Neuronal stem cell (in vitro differentiated cells): ENCODE measurements around the gene ITM2A.

ENCODE experiments used
- DNase-seq: peaks from one replicate; pipeline ENCODE4 v3.0.0-alpha.2; 2013; ENCODE audit warnings: low spot score
- H2AFZ ChIP-seq: one replicate; pipeline ENCODE4 v1.6.1; 2013; ENCODE audit warnings: mild to moderate bottlenecking, low read length, inconsistent platforms
- H2AK5ac ChIP-seq: 2 replicates; pipeline ENCODE4 v1.6.1; 2013; ENCODE audit warnings: low read depth, mild to moderate bottlenecking, inconsistent platforms, low read length, moderate library complexity, mixed read lengths
- H2BK120ac ChIP-seq: 2 replicates; pipeline ENCODE4 v1.6.1; 2013; ENCODE audit warnings: low read depth, mild to moderate bottlenecking, inconsistent platforms, low read length, moderate library complexity, mixed read lengths
- H2BK12ac ChIP-seq: one replicate; pipeline ENCODE4 v1.6.1; 2013; ENCODE audit warnings: low read length, inconsistent platforms
- H2BK15ac ChIP-seq: 2 replicates; pipeline ENCODE4 v1.6.1; 2013; ENCODE audit warnings: mild to moderate bottlenecking, low read length, inconsistent platforms, mixed read lengths
- H2BK5ac ChIP-seq: one replicate; pipeline ENCODE4 v1.6.1; 2013; ENCODE audit warnings: inconsistent platforms, mild to moderate bottlenecking, low read length, moderate library complexity
- H3K14ac ChIP-seq: one replicate; pipeline ENCODE4 v1.6.1; 2013; ENCODE audit warnings: low read length, inconsistent platforms
- H3K18ac ChIP-seq: 2 replicates; pipeline ENCODE4 v1.6.1; 2013; ENCODE audit warnings: low read length, inconsistent platforms
- H3K23ac ChIP-seq: 2 replicates; pipeline ENCODE4 v1.6.1; 2013; ENCODE audit warnings: low read depth, mild to moderate bottlenecking, mixed read lengths, low read length, inconsistent platforms; ENCODE audit not compliant: poor library complexity
- H3K27ac ChIP-seq: replicated peaks from 3 replicates; pipeline ENCODE4 v1.5.1; 2013; ENCODE audit warnings: low read length, inconsistent platforms
- H3K27me3 ChIP-seq, 3 experiments: 2 replicates each; pipeline ENCODE4 v1.6.1; 2013; ENCODE audit warnings: low read length in 3 of 3, mild to moderate bottlenecking in 2 of 3, inconsistent platforms in 1 of 3, low read depth in 1 of 3, mixed read lengths in 1 of 3, moderate library complexity in 1 of 3; ENCODE audit not compliant: control insufficient read depth in 3 of 3, insufficient read depth in 3 of 3
- H3K36me3 ChIP-seq, 2 donors: replicated peaks in 1 of 2; 2 replicates each; pipeline ENCODE4 v1.6.1; 2013; ENCODE audit warnings: low read length in 2 of 2; ENCODE audit not compliant: control insufficient read depth in 2 of 2, insufficient read depth in 2 of 2
- H3K4ac ChIP-seq: 2 replicates; pipeline ENCODE4 v1.6.1; 2013; ENCODE audit warnings: inconsistent platforms, mild to moderate bottlenecking, low read length, moderate library complexity
- H3K4me1 ChIP-seq, 2 donors: 1 replicate in 1 of 2; 2 replicates in 1 of 2; pipeline ENCODE4 v1.6.1; 2013; ENCODE audit warnings: low read length in 2 of 2, low read depth in 1 of 2; ENCODE audit not compliant: control insufficient read depth in 2 of 2, insufficient read depth in 1 of 2
- H3K4me2 ChIP-seq: one replicate; pipeline ENCODE4 v1.6.1; 2013; ENCODE audit warnings: mild to moderate bottlenecking, low read length, inconsistent platforms; ENCODE audit not compliant: insufficient read depth, poor library complexity, severe bottlenecking
- H3K4me3 ChIP-seq, 2 donors: 2 replicates each; pipeline ENCODE4 v1.5.1; 2013; ENCODE audit warnings: low read length in 2 of 2, mild to moderate bottlenecking in 2 of 2, inconsistent platforms in 1 of 2, moderate library complexity in 1 of 2
- H3K79me1 ChIP-seq: one replicate; pipeline ENCODE4 v1.6.1; 2013; ENCODE audit warnings: low read depth, mild to moderate bottlenecking, inconsistent platforms, low read length, moderate library complexity
- H3K9ac ChIP-seq: one replicate; pipeline ENCODE4 v1.6.1; 2013; ENCODE audit warnings: mild to moderate bottlenecking, low read depth, low read length, inconsistent platforms; ENCODE audit not compliant: poor library complexity
- H3K9me3 ChIP-seq, 2 donors: replicated peaks in 1 of 2; 2 replicates each; pipeline versions ENCODE3 to v1.6.1; 2013; ENCODE audit warnings: low read length in 2 of 2, mild to moderate bottlenecking in 2 of 2, inconsistent platforms in 1 of 2, low read depth in 1 of 2, mixed read lengths in 1 of 2, moderate library complexity in 1 of 2; ENCODE audit not compliant: control insufficient read depth in 2 of 2, insufficient read depth in 1 of 2
- H4K8ac ChIP-seq: one replicate; pipeline ENCODE4 v1.6.1; 2013; ENCODE audit warnings: low read depth, mild to moderate bottlenecking, inconsistent platforms, low read length, moderate library complexity
- H4K91ac ChIP-seq: one replicate; pipeline ENCODE4 v1.6.1; 2013; ENCODE audit warnings: low read length, low read depth, mild to moderate bottlenecking, inconsistent platforms; ENCODE audit not compliant: poor library complexity
- WGBS, 2 donors: extraction: QIAGEN DNeasy Blood & Tissue Kit; methylation state at CpG; one replicate each; pipeline ENCODE4 v1.1.7; 2013; ENCODE audit warnings: missing lambda C conversion rate in 2 of 2, mixed read lengths in 1 of 2; ENCODE audit not compliant: insufficient read length in 2 of 2, insufficient replicate concordance in 1 of 2; ENCODE audit errors: extremely low coverage in 2 of 2; 5-methylcytosine and 5-hydroxymethylcytosine counted together

ITM2A gene

DNA sequence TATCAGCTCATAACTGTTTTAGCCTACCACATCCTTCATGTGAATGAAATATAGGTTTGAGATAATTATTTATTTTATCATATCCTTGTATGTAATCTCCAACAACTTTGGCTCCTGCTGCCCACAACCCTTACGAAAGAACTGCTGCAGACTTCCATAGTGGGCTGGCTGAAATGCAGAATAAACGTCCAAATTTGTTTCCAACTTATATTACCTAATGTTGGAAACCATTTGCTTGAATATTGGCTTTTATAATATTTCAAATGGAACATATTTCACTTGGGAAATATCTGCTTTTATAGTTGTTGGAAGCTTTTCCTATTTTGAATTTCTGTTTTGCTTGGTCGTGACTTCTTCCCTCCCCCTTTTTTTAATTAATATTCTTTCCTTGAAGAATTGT, 45.0 kb upstream of the ITM2A start:
- Histone ChIP-seq H3K79me1 (no peaks in the 10 kb centered on the region), H2BK15ac (no peak overlapping the region), H3K4me1 (no peaks in the 10 kb centered on the region), H3K9ac (no peak overlapping the region), H3K14ac (no peak overlapping the region), H3K18ac (no peak overlapping the region), H3K4me3 (no peak overlapping the region), H2AK5ac (no peak overlapping the region), H2BK120ac (no peak overlapping the region), H2BK12ac (no peak overlapping the region), H3K4ac (no peak overlapping the region), H2AFZ (no peak overlapping the region), H3K36me3 (no peaks in the 10 kb centered on the region), H3K9me3 (no peaks in the 10 kb centered on the region), H3K4me2 (no peak overlapping the region), H3K23ac (no peak overlapping the region), H3K27me3 (no peaks in the 10 kb centered on the region), H3K27ac (no peak overlapping the region), H4K91ac (no peak overlapping the region), H4K8ac (no peak overlapping the region), H2BK5ac (no peak overlapping the region)
- no CpG with 5 or more reads among the region's 3 CpGs for WGBS, 2 donors
- DNase-seq, result no peak

DNA sequence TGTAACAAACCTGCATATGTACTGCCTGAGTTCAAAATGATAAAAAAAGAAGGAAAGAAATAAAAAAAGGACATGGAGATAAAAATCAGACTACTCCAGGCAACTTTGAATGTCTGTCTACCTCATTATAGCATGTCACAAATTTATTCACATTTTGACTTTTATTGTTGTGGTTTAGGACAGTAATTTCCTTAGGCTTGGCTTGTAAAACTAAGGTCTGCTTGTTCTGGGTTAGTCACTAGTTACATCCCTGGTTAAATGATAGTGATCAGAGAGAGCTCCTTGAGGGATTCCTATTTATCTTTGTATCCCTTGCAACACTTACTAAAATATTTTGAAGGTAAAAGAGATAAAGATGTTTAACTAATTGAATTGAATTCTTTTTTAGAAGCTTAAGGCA, 42.5 kb upstream of the ITM2A start:
- no peak overlapping the region for H2BK120ac ChIP-seq
- no peak overlapping the region for H4K91ac ChIP-seq
- no peak overlapping the region for H3K23ac ChIP-seq
- H3K9ac ChIP-seq, result no peak overlapping the region
- no peaks in the 10 kb centered on the region for H3K4me1 ChIP-seq
- H2BK5ac ChIP-seq, result no peak overlapping the region
- no peak overlapping the region for H3K14ac ChIP-seq
- H3K4me2 ChIP-seq, result no peak overlapping the region
- no peaks in the 10 kb centered on the region for H3K79me1 ChIP-seq
- H2AK5ac ChIP-seq, result no peak overlapping the region
- no peak overlapping the region for H3K4ac ChIP-seq
- no peak overlapping the region for H2BK15ac ChIP-seq
- DNase-seq, result no peak
- no peak overlapping the region for H2AFZ ChIP-seq
- H3K18ac ChIP-seq, result no peak overlapping the region
- no peak overlapping the region for H2BK12ac ChIP-seq
- H4K8ac ChIP-seq, result no peak overlapping the region
- no peak overlapping the region for H3K27ac ChIP-seq
- no peak overlapping the region for H3K4me3 ChIP-seq
- no peaks in the 10 kb centered on the region for H3K36me3 ChIP-seq
- no peaks in the 10 kb centered on the region for H3K9me3 ChIP-seq
- no peaks in the 10 kb centered on the region for H3K27me3 ChIP-seq

GRCh38 chrX:79408623-79409322, 41.6 kb upstream of the ITM2A start:
- no peak overlapping the region for H3K4me2 ChIP-seq
- no peak overlapping the region for H3K18ac ChIP-seq
- H2BK15ac ChIP-seq, result no peak overlapping the region
- no peak overlapping the region for H3K4ac ChIP-seq
- H2BK5ac ChIP-seq, result no peak overlapping the region
- H3K9me3 ChIP-seq, result no peaks in the 10 kb centered on the region
- no CpG with 5 or more reads among the region's 3 CpGs for WGBS, 2 donors
- H3K79me1 ChIP-seq, result no peaks in the 10 kb centered on the region
- H3K4me1 ChIP-seq, result no peaks in the 10 kb centered on the region
- H2BK120ac ChIP-seq, result no peak overlapping the region
- H2AK5ac ChIP-seq, result no peak overlapping the region
- no peak overlapping the region for H4K91ac ChIP-seq
- H4K8ac ChIP-seq, result no peak overlapping the region
- no peak overlapping the region for H3K23ac ChIP-seq
- H3K9ac ChIP-seq, result no peak overlapping the region
- H3K27ac ChIP-seq, result no peak overlapping the region
- H3K14ac ChIP-seq, result no peak overlapping the region
- no peak overlapping the region for H2AFZ ChIP-seq
- H2BK12ac ChIP-seq, result no peak overlapping the region
- H3K27me3 ChIP-seq, result no peaks in the 10 kb centered on the region
- no peak overlapping the region for H3K4me3 ChIP-seq
- DNase-seq, result no peak
- H3K36me3 ChIP-seq, result no peaks in the 10 kb centered on the region

GRCh38 chrX:79400623-79401022, 33.5 kb upstream of the ITM2A start:
- no peak overlapping the region for H3K4ac ChIP-seq
- no peak overlapping the region for H3K23ac ChIP-seq
- H2BK120ac ChIP-seq, result no peak overlapping the region
- no peak overlapping the region for H3K9ac ChIP-seq
- no peak overlapping the region for H2BK12ac ChIP-seq
- no peak overlapping the region for H4K91ac ChIP-seq
- no peak for DNase-seq
- H3K36me3 ChIP-seq, result no peaks in the 10 kb centered on the region
- H3K27me3 ChIP-seq, result no peaks in the 10 kb centered on the region
- H3K14ac ChIP-seq, result no peak overlapping the region
- H3K79me1 ChIP-seq, result no peaks in the 10 kb centered on the region
- H3K4me3 ChIP-seq, result no peak overlapping the region
- no peaks in the 10 kb centered on the region for H3K4me1 ChIP-seq
- H3K18ac ChIP-seq, result no peak overlapping the region
- H3K9me3 ChIP-seq, result no peaks in the 10 kb centered on the region
- WGBS, 2 donors, result no CpG with 5 or more reads among the region's 4 CpGs
- no peak overlapping the region for H2BK15ac ChIP-seq
- H4K8ac ChIP-seq, result no peak overlapping the region
- H3K27ac ChIP-seq, result no peak overlapping the region
- H2BK5ac ChIP-seq, result no peak overlapping the region
- no peak overlapping the region for H2AFZ ChIP-seq
- no peak overlapping the region for H2AK5ac ChIP-seq
- no peak overlapping the region for H3K4me2 ChIP-seq
